HG02678 (cell line): ENCODE measurements around the gene CD36.

ENCODE experiments used
- ATAC-seq: cut with Tn5 transposase; IDR thresholded peaks from one replicate; pipeline ENCODE4 v1.9.1; 2021; ENCODE audit warnings: mild to moderate bottlenecking, moderate library complexity; ENCODE audit not compliant: unreplicated experiment

CD36 gene

GRCh38 chr7:80637911-80638765, at the start of gene CD36:
TSS of gene CD36 (plus strand) at chr7:80638642. CDS start at chr7:80646741, 8,099 bp downstream.
- ATAC-seq, result peak; percentile 67

- no peak for ATAC-seq
Measured at GRCh38 chr7:80589631-80590030, 48.8 kb upstream of the CD36 start.

- no peak for ATAC-seq
Measured at GRCh38 chr7:80591654-80592053, 46.8 kb upstream of the CD36 start.

GRCh38 chr7:80593869-80594586, 44.4 kb upstream of the CD36 start:
- ATAC-seq, result no peak

- ATAC-seq, result no peak
Measured at GRCh38 chr7:80596933-80597517, 41.4 kb upstream of the CD36 start.

GRCh38 chr7:80597875-80598274, 40.6 kb upstream of the CD36 start:
- ATAC-seq, result no peak

GRCh38 chr7:80600046-80600445, 38.4 kb upstream of the CD36 start:
- ATAC-seq, result no peak

- ATAC-seq, result no peak
Measured at GRCh38 chr7:80601999-80602398, 36.4 kb upstream of the CD36 start.

GRCh38 chr7:80603940-80604339, 34.5 kb upstream of the CD36 start:
- ATAC-seq, result no peak

- ATAC-seq, result no peak
Measured at GRCh38 chr7:80604436-80604835, 34.0 kb upstream of the CD36 start.

GRCh38 chr7:80607136-80607535, 31.3 kb upstream of the CD36 start:
- ATAC-seq, result no peak

- no peak for ATAC-seq
Measured at GRCh38 chr7:80608336-80608735, 30.1 kb upstream of the CD36 start.

- ATAC-seq, result no peak
Measured at GRCh38 chr7:80609751-80610150, 28.7 kb upstream of the CD36 start.

GRCh38 chr7:80611353-80611752, 27.1 kb upstream of the CD36 start:
- ATAC-seq, result no peak

GRCh38 chr7:80611779-80612178, 26.7 kb upstream of the CD36 start:
- ATAC-seq, result no peak

GRCh38 chr7:80612880-80613279, 25.6 kb upstream of the CD36 start:
- no peak for ATAC-seq

GRCh38 chr7:80613519-80613918, 24.9 kb upstream of the CD36 start:
- no peak for ATAC-seq

GRCh38 chr7:80614851-80615271, 23.6 kb upstream of the CD36 start:
- ATAC-seq, result no peak

- no peak for ATAC-seq
Measured at GRCh38 chr7:80618096-80618495, 20.3 kb upstream of the CD36 start.

- no peak for ATAC-seq
Measured at GRCh38 chr7:80619741-80620140, 18.7 kb upstream of the CD36 start.

GRCh38 chr7:80622541-80622940, 15.9 kb upstream of the CD36 start:
- no peak for ATAC-seq
